ENCODE data around the gene ECD.

Gene ECD

GRCh38 chr10:73088304-73088703 lies 79.5 kb downstream of the ECD start:
- no peaks in the 10 kb centered on the region for H3K27me3 ChIP-seq (ENCODE audit: insufficient read depth, insufficient read length)
- DNase-seq (ENCODE audit: low read depth, low spot score): no peak
- peaks cover 10% of the 10 kb centered on the region for H3K36me3 ChIP-seq (ENCODE audit: insufficient read depth, insufficient read length, low read length)

DNA sequence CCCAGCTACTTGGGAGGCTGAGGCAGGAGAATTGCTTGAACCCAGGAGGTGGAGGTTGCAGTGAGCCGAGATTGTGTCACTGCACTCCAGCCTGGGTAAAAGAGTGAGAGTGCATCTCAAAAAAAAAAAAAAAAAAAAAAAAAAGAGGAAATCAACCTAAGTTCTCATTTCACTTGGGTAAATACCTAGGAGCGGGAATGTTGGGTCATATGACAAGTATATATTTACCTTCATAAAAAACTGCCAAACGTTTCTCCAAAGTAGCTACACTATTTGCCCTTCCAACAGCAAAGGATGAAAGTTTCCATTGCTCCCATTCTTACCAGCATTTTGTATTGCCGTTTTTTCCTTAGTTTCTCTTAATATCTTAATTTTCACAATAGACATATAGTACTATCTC lies 81.0 kb downstream of the ECD start:
- DNase-seq (ENCODE audit: low read depth, low spot score): no peak

More at GRCh38 chr10:73088304-73088703, 79.5 kb downstream of the ECD start:
- no peaks in the 10 kb centered on the region for H3K9me3 ChIP-seq (ENCODE audit: insufficient read depth, low read length)
- TF ChIP-seq SUZ12 (IDR thresholded peaks at IDR 0.05; ENCODE audit: extremely low read depth, insufficient read depth, insufficient read length): no peak
- no peak for TF ChIP-seq YY1 (IDR thresholded peaks at IDR 0.05; ENCODE audit: insufficient read depth, insufficient read length)
- no peak for TF ChIP-seq ZNF274 (IDR thresholded peaks at IDR 0.05; ENCODE audit: low read depth, low read length)
- no peaks in the 10 kb centered on the region for H3K4me1 ChIP-seq (ENCODE audit: insufficient read depth, insufficient read length)
- no peak overlapping the region for H3K9ac ChIP-seq (ENCODE audit: insufficient read length, low read depth)
- no peak overlapping the region for H3K4me3 ChIP-seq (ENCODE audit: insufficient read length, low read depth)

GRCh38 chr10:73084209-73084608 lies 83.6 kb downstream of the ECD start:
- DNase-seq (ENCODE audit: low read depth, low spot score): no peak
- H3K27me3 ChIP-seq (ENCODE audit: insufficient read depth, insufficient read length): no peaks in the 10 kb centered on the region
- H3K4me3 ChIP-seq (ENCODE audit: insufficient read length, low read depth): no peak overlapping the region
- H3K4me1 ChIP-seq (ENCODE audit: insufficient read depth, insufficient read length): no peaks in the 10 kb centered on the region
- H3K36me3 ChIP-seq (ENCODE audit: insufficient read depth, insufficient read length, low read length): peaks cover 5% of the 10 kb centered on the region
- TF ChIP-seq ZNF274 (IDR thresholded peaks at IDR 0.05; ENCODE audit: low read depth, low read length) (no peak), SUZ12 (IDR thresholded peaks at IDR 0.05; ENCODE audit: extremely low read depth, insufficient read depth, insufficient read length) (no peak), YY1 (IDR thresholded peaks at IDR 0.05; ENCODE audit: insufficient read depth, insufficient read length) (no peak)
- no peaks in the 10 kb centered on the region for H3K9me3 ChIP-seq (ENCODE audit: insufficient read depth, low read length)
- H3K9ac ChIP-seq (ENCODE audit: insufficient read length, low read depth): no peak overlapping the region

More for the DNA sequence above, 81.0 kb downstream of the ECD start:
- Histone ChIP-seq H3K36me3 (ENCODE audit: insufficient read depth, insufficient read length, low read length) (peaks cover 6% of the 10 kb centered on the region), H3K9ac (ENCODE audit: insufficient read length, low read depth) (no peak overlapping the region), H3K4me1 (ENCODE audit: insufficient read depth, insufficient read length) (no peaks in the 10 kb centered on the region), H3K4me3 (ENCODE audit: insufficient read length, low read depth) (no peak overlapping the region), H3K9me3 (ENCODE audit: insufficient read depth, low read length) (no peaks in the 10 kb centered on the region), H3K27me3 (ENCODE audit: insufficient read depth, insufficient read length) (no peaks in the 10 kb centered on the region)
- TF ChIP-seq ZNF274 (IDR thresholded peaks at IDR 0.05; ENCODE audit: low read depth, low read length): no peak
- TF ChIP-seq SUZ12 (IDR thresholded peaks at IDR 0.05; ENCODE audit: extremely low read depth, insufficient read depth, insufficient read length): no peak
- TF ChIP-seq YY1 (IDR thresholded peaks at IDR 0.05; ENCODE audit: insufficient read depth, insufficient read length): no peak

All from NT2/D1 (cell line).